ENCODE measurements around the gene MTUS2. TPM values are rescaled to one million over a fixed set of nuclear protein-coding genes. Genes with fewer than 3 reads are reported as not detected.

The MTUS2 gene
- total RNA-seq, 1 experiment from 2014 or later = 0.10 TPM

DNA sequence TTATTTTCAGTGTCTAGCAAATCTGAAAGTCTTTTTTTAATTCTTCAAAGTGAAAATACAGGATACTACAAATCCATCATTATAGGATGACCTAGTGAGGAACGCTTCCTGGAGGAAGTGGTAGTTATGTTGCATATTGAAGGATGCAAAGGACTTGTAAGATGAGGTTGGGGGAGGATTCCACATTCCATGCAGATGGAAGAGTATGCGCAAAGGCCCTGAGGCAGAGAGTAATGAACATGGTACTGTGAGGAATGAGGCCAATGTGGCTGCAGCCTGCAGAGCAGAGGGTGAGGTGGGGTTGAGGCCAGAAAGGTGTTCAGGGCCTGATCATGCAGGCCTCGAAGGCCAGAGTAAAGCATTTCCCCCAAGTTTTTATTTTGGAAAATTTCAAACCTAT, 202.8 kb downstream of the MTUS2 start:
- DNase-seq (ENCODE audit: low spot score) = no peak

DNA sequence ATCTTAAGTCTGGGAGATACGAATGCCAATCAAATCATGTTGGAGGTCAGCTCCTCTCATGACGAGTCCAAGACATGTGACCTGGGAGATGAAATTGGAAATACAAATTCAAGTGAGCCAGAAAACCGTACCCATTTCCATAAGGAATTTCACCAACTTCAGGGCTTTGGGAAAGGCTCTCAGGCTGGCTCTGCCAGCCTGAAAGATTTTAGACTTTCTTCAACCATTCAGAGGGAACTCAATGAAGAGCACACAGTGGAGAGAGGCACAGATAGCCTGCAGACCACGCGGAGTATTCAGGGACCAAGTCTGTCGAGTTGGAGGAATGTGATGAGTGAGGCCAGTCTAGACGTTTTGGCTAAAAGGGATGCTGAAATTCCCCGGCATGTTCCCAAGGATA, 204.6 kb downstream of the MTUS2 start:
- no peak for DNase-seq (ENCODE audit: low spot score)

DNA sequence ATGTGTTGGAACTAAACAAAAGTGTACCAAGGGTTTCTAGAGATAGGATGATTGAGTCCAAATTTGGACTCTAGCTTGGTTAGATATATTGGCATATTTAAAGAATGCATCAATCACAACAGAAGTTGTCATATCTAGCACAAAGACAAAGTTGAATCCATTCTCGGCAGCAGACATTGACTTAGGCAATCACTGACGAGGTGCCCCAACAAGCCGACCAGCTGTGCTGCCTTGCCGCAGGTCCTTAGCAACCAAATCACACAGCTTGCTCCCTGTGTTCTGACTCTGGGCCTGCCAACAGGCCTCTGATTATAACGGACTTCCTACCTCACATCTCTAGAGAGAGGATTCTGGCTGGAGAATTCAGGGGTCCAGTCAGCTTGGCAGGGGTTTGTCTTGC, 208.7 kb downstream of the MTUS2 start:
- DNase-seq (ENCODE audit: low spot score) = no peak

- no peak for DNase-seq (ENCODE audit: low spot score)
Measured at GRCh38 chr13:29038700-29039099, 218.6 kb downstream of the MTUS2 start.

DNA sequence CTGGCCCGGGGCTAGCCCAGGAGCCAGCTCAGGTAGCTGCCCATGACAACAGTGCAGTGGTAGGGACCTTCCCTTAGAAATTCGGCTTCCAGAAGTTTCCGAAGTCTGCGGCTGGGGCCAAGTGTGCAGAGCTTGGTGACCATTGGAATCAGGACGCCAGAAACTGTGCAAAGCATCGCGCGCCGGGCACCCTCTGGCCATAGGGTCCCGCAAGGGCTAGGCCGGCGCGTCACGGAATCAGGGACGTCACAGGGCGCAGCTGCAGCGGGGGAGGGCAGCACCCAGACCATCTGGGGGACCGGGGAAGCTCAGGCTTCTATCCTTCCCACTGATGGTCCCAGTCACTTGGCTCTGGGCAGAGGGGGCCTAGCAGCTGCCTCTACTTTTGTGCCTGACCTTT, 219.1 kb downstream of the MTUS2 start:
- DNase-seq (ENCODE audit: low spot score) = no peak

DNA sequence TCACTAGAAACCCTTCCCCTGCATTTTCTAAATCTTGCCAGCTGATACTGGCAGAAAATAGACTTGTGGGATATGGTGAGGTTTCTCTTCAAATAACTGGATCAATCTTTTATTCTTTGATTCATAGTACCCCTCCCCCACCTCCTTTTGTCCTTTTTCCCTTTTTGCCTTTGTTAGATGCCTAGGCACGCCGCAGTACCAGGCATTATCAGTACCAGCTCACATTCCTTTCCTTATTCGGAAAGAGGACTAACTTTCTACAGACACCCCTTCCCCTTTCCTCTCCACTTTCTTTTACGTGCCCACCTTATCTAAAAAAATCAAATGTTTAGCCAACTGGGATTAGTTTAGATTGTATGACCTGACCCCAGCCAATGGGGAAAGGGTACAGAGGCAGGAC, 226.4 kb downstream of the MTUS2 start:
- DNase-seq (ENCODE audit: low spot score) = no peak

DNA sequence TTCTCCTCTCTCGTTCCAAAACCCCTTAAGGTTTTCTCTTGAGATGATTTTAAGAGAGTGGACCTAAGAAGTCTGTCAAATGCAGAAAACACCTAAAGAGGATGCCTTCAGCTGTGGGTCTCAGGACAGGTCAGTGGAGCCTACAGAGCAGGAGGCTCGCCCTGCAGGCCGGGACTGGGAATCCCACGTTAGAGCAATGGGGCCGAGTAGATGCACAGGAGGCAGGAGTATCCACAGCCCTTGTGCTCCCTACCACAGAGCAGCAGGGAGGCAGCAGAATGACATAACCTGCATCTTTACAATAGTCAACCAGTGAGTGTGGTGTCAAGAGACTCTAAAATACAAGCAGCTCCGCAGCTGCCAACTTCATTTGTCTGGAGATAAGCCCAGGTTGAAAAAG, 229.4 kb downstream of the MTUS2 start:
- DNase-seq (ENCODE audit: low spot score) = no peak

DNA sequence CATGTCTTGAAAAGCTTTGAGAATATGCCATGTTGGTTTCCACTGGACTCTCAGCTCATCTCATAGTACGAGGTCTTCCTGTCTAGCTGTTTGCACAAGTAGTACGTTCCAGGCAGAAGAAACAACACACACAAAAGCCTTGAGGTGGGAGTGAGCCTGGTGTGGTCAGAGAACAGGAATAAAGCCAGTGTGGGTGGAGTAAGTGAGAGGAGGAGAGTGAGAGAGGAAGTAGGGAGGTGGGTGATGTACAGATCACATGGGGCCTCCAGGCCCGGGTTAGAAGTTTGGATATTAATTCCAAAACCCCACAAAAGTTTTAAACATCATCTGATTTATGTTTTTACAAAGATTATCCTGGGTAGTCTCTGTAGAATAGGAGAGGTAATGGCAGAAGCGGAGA, 230.6 kb downstream of the MTUS2 start:
- no peak for DNase-seq (ENCODE audit: low spot score)

DNA sequence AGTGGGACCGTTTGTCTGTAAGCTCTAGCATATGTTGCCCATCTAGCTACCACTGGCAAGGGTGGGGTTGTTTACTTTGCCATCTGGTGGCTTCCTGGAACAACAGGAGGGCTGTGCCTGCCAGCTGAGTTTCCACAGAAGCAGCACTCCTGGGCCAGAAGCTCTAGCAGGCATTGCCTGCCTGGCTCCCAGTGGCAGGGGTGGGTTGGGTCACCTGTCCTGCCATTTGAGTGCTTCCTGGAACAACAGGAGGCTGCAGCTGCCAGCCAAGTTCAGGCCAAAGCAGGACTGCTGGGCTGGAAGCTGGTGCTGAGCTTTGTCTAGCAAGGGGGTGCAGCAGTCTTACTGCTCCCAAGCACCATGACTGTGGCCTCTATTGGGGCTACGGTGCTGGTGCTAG, 239.7 kb downstream of the MTUS2 start:
- DNase-seq (ENCODE audit: low spot score) = no peak

DNA sequence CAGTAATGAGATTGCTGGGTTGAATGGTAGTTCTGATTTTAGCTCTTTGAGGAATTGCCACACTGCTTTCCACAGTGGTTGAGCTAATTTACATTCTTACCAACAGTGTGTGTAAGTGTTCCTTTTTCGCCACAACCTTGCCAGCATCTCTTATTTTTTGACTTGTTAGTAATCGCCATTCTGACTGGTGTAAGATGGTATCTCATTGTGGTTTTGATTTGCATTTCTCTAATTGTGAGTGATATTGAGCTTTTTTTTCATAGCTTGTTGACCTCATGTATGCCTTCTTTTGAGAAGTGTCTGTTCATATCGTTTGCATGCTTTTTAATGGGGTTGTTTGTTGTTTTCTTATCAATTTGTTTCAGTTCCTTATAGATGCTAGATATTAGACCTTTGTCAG, 245.0 kb downstream of the MTUS2 start:
- DNase-seq (ENCODE audit: low spot score) = no peak

- no peak for DNase-seq (ENCODE audit: low spot score)
Measured at GRCh38 chr13:29067306-29067945, 247.3 kb downstream of the MTUS2 start.

DNA sequence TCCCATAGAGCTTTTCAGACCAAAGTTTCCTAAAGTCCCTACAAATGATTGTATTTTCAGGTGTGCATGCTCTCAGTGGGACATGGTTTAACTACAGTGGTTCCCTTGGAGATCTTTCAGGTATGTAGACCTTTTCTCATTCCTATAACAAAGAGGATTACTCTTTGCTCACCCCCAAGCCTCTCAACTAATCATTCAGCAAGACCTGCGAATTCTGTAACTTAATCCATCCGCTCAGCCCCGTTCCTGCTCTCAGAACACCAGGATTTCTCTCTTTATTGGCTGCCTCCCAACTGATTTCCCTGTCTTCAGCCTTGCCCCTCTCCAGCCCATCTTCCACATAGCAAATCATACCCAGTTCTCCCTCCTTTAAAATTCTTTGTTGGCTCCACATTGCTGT, 253.6 kb downstream of the MTUS2 start:
- DNase-seq (ENCODE audit: low spot score) = no peak

GRCh38 chr13:29077051-29077813, 257.1 kb downstream of the MTUS2 start:
- DNase-seq (ENCODE audit: low spot score) = no peak

DNA sequence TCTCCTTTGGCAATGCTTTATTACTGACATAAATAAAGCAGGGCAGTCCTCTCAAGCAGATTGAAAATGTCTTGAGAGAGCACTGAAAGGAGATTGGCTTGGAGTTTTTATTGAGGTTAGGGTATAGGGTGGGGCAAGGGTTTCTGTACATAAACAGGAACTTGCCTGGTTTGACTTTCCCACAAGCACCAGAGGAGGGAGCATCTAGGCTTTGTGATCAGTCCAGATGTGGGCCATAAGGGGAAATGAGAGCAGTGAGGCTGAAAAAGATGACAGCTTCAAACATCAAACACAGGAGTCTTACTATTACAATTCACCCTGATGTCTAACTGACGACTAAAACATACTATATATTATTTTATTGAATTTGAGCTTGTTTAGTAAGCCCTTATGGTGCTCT, 260.9 kb downstream of the MTUS2 start:
- DNase-seq (ENCODE audit: low spot score) = no peak

DNA sequence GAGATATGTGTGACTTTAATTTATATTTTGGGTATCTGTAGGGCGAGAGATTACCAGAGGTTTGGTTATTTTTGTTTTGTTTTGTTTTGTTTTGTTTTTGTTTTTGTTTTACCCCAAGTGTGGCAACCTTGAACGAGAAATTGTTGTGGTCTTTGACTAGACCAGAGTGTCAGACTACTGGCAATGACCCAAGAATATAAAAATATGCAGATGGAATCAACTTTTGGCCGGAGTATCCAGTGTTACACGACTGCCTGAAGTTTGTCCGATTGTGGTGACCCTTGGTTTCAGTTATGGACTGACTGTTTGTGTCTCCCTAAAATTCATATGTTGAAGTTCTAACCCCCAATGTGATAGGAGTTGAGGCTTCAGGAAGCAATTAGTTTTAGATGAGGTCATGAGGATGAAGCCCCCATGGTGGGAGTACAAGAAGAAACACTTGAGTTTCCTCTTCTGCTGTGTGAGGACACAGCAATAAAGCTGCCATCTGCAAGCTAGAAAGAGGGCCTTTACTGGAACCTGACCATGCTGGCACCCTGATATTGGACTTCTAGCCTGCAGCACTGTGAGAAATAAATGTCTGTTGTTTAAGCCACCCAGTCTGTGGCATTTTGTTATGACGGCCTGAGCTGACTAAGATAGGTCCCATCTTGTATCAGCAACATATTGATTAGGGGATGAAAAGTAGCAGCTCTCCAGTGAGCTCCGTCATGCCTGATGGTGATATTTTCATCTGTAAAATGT, 261.7 kb downstream of the MTUS2 start:
- DNase-seq (ENCODE audit: low spot score) = no peak

- no peak for DNase-seq (ENCODE audit: low spot score)
Measured at GRCh38 chr13:29099781-29100406, 279.8 kb downstream of the MTUS2 start.

DNA sequence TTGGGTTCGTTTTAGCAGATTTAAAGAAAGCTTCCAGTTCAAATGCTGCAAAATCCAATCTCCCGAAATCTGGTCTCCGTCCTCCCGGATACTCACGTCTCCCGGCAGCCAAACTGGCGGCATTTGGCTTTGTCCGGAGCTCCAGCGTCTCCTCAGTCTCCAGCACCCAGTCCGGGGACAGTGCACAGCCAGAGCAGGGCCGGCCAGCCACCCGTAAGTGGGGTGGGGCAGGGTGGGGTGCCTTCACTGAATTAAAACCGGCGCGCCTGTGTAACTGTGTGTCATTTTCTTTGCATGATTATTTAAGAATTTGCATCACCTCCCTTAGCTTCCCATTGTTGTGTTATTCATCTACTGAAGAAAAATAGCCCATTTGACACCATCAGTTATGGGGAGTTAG, 280.6 kb downstream of the MTUS2 start:
- DNase-seq (ENCODE audit: low spot score) = no peak

DNA sequence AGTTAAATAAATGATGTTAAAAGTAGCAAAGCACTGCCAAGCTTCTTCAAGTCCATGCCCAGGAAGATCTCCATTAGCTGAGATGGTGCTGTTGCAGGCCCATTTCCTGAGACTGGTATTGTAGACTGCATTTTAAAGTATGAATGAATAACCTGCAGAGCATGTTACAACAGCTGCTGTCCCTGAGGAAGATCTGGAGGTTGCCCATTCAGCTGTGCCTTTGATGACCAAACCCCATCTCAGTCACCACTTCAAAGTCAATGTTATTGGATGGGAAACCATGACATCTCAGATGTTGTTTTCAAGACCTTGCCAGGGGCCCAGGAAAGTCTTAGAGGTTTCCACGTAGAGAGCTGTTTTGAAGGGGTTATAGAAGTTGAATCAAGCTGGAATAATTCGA, 281.3 kb downstream of the MTUS2 start:
- DNase-seq (ENCODE audit: low spot score) = no peak

- DNase-seq (ENCODE audit: low spot score) = no peak
Measured at GRCh38 chr13:29101905-29102304, 281.8 kb downstream of the MTUS2 start.

- DNase-seq (ENCODE audit: low spot score) = no peak
Measured at GRCh38 chr13:29103065-29103800, 283.1 kb downstream of the MTUS2 start.

GRCh38 chr13:29104461-29104860, 284.3 kb downstream of the MTUS2 start:
- DNase-seq (ENCODE audit: low spot score) = no peak

GRCh38 chr13:29105779-29106178, 285.6 kb downstream of the MTUS2 start:
- DNase-seq (ENCODE audit: low spot score) = no peak
